ENCODE measurements around the gene CPTP. TPM values are rescaled to one million over a fixed set of nuclear protein-coding genes. Genes with fewer than 3 reads are reported as not detected.

CPTP gene
- total RNA-seq, 1 experiment from 2014 or later: 141 TPM

GRCh38 chr1:1340791-1341548 lies 16.4 kb downstream of the CPTP start:
- Histone ChIP-seq H3K9me2 (replicated peaks; ENCODE audit: low read length) (no peaks in the 10 kb centered on the region), H3K27me3 (ENCODE audit: low read length) (no peaks in the 10 kb centered on the region), H3K27ac (ENCODE audit: low read length) (no peak overlapping the region), H3K9me3 (ENCODE audit: low read length) (no peaks in the 10 kb centered on the region), H3K79me2 (ENCODE audit: low read length) (peaks cover 49% of the 10 kb centered on the region), H3K4me2 (ENCODE audit: low read length) (no peak overlapping the region), H3F3A (ENCODE audit: low read length, unreplicated experiment) (no peaks in the 10 kb centered on the region), H2AFZ (ENCODE audit: low read length) (no peak overlapping the region), H3K4me3 (ENCODE audit: low read length) (no peak overlapping the region), H3K4me1 (ENCODE audit: insufficient read depth, low read length) (peaks cover 28% of the 10 kb centered on the region), H4K20me1 (ENCODE audit: low read length) (peaks cover 5% of the 10 kb centered on the region; the same call in 1 of the 2 replicates), H3K9ac (ENCODE audit: low read length) (no peak overlapping the region), H3K36me3 (ENCODE audit: low read depth, low read length) (peaks cover 56% of the 10 kb centered on the region)
- ATAC-seq: no peak
- no peak for TF ChIP-seq EZH2phosphoT487 (IDR thresholded peaks at IDR 0.05; ENCODE audit: borderline replicate concordance, low read length)
- TF ChIP-seq CTCF (conservative IDR thresholded peaks at IDR 0.05; ENCODE audit: low read depth, low read length): no peak
- no peak for TF ChIP-seq EZH2 (IDR thresholded peaks at IDR 0.05; ENCODE audit: low read length, unreplicated experiment)
- intact Hi-C loops (cut with micrococcal nuclease): no loop called here
- CTCF ChIA-PET: no interaction called here
- no TSS peak for BruUV-seq (replicated peaks)
- POLR2A ChIA-PET (ENCODE audit: unreplicated experiment): no interaction called here
- DNase-seq: no peak

DNA sequence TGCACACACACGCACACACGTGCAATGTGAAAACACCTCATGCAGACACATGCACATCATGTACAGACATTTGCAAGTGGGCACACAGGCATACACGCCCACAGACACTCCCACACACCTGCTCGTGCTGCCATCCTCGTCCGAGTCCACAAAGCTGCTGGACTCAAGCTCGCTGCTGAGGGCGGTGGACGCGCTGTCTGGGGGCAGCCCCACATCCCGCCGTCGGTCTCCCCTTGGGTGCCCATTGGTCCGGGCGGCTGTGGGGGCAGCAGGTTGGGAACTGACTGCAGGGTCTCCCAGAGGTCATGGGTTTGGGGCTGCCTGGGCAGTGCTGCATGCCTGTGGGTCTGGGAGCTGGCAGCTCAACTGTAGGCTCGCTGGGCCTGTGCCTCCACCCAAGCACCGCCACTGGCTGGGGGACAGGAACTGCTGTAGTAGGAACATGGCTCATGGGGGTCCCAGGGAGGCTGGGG lies 17.0 kb downstream of the CPTP start:
- H3F3A ChIP-seq (ENCODE audit: low read length, unreplicated experiment): no peaks in the 10 kb centered on the region
- peaks cover 55% of the 10 kb centered on the region for H3K79me2 ChIP-seq (ENCODE audit: low read length)
- H3K4me2 ChIP-seq (ENCODE audit: low read length): no peak overlapping the region
- peaks cover 5% of the 10 kb centered on the region; the same call in 1 of the 2 replicates for H4K20me1 ChIP-seq (ENCODE audit: low read length)
- H3K4me1 ChIP-seq (ENCODE audit: insufficient read depth, low read length): peaks cover 34% of the 10 kb centered on the region
- H3K27me3 ChIP-seq (ENCODE audit: low read length): no peaks in the 10 kb centered on the region
- intact Hi-C loops (cut with micrococcal nuclease): no loop called here
- ATAC-seq: no peak
- TF ChIP-seq EZH2 (IDR thresholded peaks at IDR 0.05; ENCODE audit: low read length, unreplicated experiment) (no peak), CTCF (conservative IDR thresholded peaks at IDR 0.05; ENCODE audit: low read depth, low read length) (no peak), EZH2phosphoT487 (IDR thresholded peaks at IDR 0.05; ENCODE audit: borderline replicate concordance, low read length) (no peak)
- H3K9me3 ChIP-seq (ENCODE audit: low read length): no peaks in the 10 kb centered on the region
- H3K9me2 ChIP-seq (replicated peaks; ENCODE audit: low read length): no peaks in the 10 kb centered on the region
- H3K36me3 ChIP-seq (ENCODE audit: low read depth, low read length): peaks cover 50% of the 10 kb centered on the region
- POLR2A ChIA-PET (ENCODE audit: unreplicated experiment): no interaction called here
- CTCF ChIA-PET: no interaction called here
- H3K27ac ChIP-seq (ENCODE audit: low read length): no peak overlapping the region
- H3K9ac ChIP-seq (ENCODE audit: low read length): no peak overlapping the region
- H3K4me3 ChIP-seq (ENCODE audit: low read length): no peak overlapping the region
- no peak overlapping the region for H2AFZ ChIP-seq (ENCODE audit: low read length)
- no peak for DNase-seq
- no TSS peak for BruUV-seq (replicated peaks)

DNA sequence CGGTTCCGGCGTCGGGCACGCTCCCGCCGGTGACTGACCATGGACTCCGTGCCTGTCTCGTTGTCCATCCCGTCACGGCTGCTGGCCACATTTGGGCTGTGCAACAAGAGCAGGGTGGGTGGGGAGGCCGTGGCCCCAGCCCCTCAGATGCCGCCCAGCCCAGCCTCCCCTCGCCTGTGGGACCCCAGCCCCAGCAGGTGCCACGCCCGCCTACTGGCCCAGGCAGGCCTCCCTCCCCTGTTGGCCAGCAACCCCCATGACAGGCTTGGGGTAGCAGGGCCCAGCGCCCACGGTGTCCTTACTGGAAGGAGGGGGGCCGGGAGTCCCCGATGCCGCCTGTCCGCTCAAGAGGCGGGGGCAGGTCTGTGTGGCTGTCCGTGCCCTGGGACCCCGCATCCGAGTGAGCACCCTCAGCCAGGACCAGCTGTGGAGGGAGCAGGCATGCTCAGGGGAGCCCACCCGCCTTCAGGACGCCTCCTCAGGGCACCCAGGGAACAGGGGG lies 17.5 kb downstream of the CPTP start:
- no peak for TF ChIP-seq CTCF (conservative IDR thresholded peaks at IDR 0.05; ENCODE audit: low read depth, low read length)
- TF ChIP-seq EZH2 (IDR thresholded peaks at IDR 0.05; ENCODE audit: low read length, unreplicated experiment): no peak
- TF ChIP-seq EZH2phosphoT487 (IDR thresholded peaks at IDR 0.05; ENCODE audit: borderline replicate concordance, low read length): no peak
- Histone ChIP-seq H3K9ac (ENCODE audit: low read length) (no peak overlapping the region), H3K4me2 (ENCODE audit: low read length) (no peak overlapping the region), H3K27ac (ENCODE audit: low read length) (no peak overlapping the region), H4K20me1 (ENCODE audit: low read length) (peaks cover 5% of the 10 kb centered on the region; the same call in 1 of the 2 replicates), H3K27me3 (ENCODE audit: low read length) (no peaks in the 10 kb centered on the region), H2AFZ (ENCODE audit: low read length) (no peak overlapping the region), H3F3A (ENCODE audit: low read length, unreplicated experiment) (no peaks in the 10 kb centered on the region), H3K9me3 (ENCODE audit: low read length) (no peaks in the 10 kb centered on the region), H3K4me1 (ENCODE audit: insufficient read depth, low read length) (peaks cover 39% of the 10 kb centered on the region), H3K36me3 (ENCODE audit: low read depth, low read length) (peaks cover 46% of the 10 kb centered on the region), H3K4me3 (ENCODE audit: low read length) (no peak overlapping the region), H3K79me2 (ENCODE audit: low read length) (peaks cover 60% of the 10 kb centered on the region), H3K9me2 (replicated peaks; ENCODE audit: low read length) (no peaks in the 10 kb centered on the region)
- no TSS peak for BruUV-seq (replicated peaks)
- no peak for DNase-seq
- ChIA-PET CTCF (no interaction called here), POLR2A (ENCODE audit: unreplicated experiment) (no interaction called here)
- intact Hi-C loops (cut with micrococcal nuclease): no loop called here
- ATAC-seq: no peak

All from PC-3 (cell line).